Measurements from ENCODE around the gene NNT.

DNA sequence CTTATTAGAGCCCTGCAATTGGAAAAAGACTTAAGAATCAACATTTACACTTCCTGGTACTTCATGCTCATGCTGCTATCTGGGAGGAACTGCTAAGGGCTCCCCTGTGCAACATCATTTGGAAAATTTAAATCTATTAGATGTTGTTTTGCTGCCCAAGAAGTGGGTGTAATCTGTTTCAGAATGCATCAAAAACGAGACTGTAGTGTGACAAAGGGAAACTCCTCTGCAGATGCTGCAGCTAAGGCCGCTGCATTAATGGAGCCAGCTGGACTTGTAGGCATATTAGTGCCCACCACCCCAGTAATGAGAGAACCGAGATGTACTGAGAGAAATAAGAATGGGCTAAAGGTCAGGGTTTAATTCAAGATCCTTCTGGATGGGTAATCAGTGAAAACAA is 35.0 kb upstream of the NNT start:
- TF ChIP-seq, protein P1, sequence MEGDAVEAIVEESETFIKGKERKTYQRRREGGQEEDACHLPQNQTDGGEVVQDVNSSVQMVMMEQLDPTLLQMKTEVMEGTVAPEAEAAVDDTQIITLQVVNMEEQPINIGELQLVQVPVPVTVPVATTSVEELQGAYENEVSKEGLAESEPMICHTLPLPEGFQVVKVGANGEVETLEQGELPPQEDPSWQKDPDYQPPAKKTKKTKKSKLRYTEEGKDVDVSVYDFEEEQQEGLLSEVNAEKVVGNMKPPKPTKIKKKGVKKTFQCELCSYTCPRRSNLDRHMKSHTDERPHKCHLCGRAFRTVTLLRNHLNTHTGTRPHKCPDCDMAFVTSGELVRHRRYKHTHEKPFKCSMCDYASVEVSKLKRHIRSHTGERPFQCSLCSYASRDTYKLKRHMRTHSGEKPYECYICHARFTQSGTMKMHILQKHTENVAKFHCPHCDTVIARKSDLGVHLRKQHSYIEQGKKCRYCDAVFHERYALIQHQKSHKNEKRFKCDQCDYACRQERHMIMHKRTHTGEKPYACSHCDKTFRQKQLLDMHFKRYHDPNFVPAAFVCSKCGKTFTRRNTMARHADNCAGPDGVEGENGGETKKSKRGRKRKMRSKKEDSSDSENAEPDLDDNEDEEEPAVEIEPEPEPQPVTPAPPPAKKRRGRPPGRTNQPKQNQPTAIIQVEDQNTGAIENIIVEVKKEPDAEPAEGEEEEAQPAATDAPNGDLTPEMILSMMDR (IDR thresholded peaks at IDR 0.05): no peak
- TF ChIP-seq POLR2A (IDR thresholded peaks at IDR 0.05): no peak
- no peak for TF ChIP-seq POLR2AphosphoS5 (IDR thresholded peaks at IDR 0.05)
